Mucosa of stomach (tissue), 1 donor: ENCODE results near the gene MBOAT1.

ENCODE experiments used
- H3K27me3 ChIP-seq: one replicate; pipeline ENCODE4 v1.7.0; 2013; ENCODE audit warnings: mild to moderate bottlenecking, low read length; ENCODE audit not compliant: control insufficient read depth, insufficient read depth
- H3K36me3 ChIP-seq: one replicate; pipeline ENCODE4 v1.7.0; 2013; ENCODE audit warnings: low read length; ENCODE audit not compliant: control insufficient read depth, insufficient read depth
- H3K4me1 ChIP-seq: one replicate; pipeline ENCODE4 v1.7.0; 2013; ENCODE audit warnings: mild to moderate bottlenecking, low read length; ENCODE audit not compliant: control insufficient read depth, insufficient read depth
- H3K4me3 ChIP-seq: one replicate; pipeline ENCODE4 v1.7.0; 2013; ENCODE audit warnings: low read length
- H3K9ac ChIP-seq: one replicate; pipeline ENCODE4 v1.7.0; 2013; ENCODE audit warnings: mild to moderate bottlenecking, low read length, moderate library complexity
- H3K9me3 ChIP-seq: one replicate; pipeline ENCODE4 v1.7.0; 2013; ENCODE audit warnings: mild to moderate bottlenecking, low read length, moderate library complexity; ENCODE audit not compliant: control insufficient read depth
- donor health status: Pancreatic carcinoma.

The MBOAT1 gene

GRCh38 chr6:20137240-20137639 is 75.0 kb downstream of the MBOAT1 start:
- Histone ChIP-seq H3K4me1 (no peaks in the 10 kb centered on the region), H3K9ac (no peak overlapping the region), H3K36me3 (no peaks in the 10 kb centered on the region), H3K27me3 (no peaks in the 10 kb centered on the region), H3K4me3 (no peak overlapping the region), H3K9me3 (no peaks in the 10 kb centered on the region)

DNA sequence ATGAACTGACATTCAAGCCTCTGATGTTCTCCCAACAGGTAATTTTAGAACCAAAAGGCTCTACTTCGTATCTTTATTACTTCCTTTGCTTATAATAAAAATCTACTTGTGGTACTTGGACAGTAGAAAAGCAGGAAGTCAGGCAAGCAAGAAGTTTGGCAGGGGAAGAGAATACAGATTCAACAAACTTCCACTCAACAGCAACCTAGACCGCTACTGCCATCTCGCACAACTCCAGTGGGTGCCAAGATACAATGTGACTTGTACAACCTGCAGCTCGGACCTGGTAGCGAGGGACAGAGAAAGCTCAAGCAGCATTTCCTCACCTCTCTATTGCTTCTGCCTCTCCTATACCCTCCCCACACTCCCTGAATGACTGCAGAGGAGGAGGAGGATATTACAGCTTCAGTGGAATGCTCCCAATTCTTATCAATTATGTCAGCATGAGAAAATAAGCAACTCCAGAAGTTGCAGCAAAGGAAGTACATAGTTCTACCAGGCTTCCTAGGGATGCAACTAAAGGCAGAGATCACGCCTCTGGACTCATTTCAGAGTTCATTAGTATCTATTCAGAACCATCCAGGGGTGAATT is 76.5 kb downstream of the MBOAT1 start:
- Histone ChIP-seq H3K4me3 (no peak overlapping the region), H3K9me3 (no peaks in the 10 kb centered on the region), H3K4me1 (peaks cover 4% of the 10 kb centered on the region), H3K27me3 (no peaks in the 10 kb centered on the region), H3K36me3 (no peaks in the 10 kb centered on the region), H3K9ac (no peak overlapping the region)

DNA sequence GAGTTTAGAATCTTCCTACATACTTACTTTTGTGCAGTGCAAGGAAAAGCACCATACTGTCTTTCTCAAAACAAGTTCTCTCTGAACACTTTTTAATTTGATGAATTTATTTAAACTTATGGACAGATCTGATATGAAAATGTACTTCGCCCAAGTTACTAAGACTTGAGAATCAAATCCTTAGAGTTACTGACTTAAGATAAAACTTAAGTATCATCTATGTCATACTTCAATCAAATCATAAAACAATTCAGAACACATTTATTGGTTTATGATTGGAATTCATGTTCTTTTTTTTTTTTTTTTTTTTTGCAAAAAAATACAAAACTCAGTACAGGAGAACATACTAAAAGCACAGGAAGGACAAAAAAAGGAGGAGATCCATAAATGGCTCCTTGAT is 77.7 kb downstream of the MBOAT1 start:
- Histone ChIP-seq H3K4me1 (peaks cover 6% of the 10 kb centered on the region), H3K27me3 (no peaks in the 10 kb centered on the region), H3K9me3 (no peaks in the 10 kb centered on the region)

DNA sequence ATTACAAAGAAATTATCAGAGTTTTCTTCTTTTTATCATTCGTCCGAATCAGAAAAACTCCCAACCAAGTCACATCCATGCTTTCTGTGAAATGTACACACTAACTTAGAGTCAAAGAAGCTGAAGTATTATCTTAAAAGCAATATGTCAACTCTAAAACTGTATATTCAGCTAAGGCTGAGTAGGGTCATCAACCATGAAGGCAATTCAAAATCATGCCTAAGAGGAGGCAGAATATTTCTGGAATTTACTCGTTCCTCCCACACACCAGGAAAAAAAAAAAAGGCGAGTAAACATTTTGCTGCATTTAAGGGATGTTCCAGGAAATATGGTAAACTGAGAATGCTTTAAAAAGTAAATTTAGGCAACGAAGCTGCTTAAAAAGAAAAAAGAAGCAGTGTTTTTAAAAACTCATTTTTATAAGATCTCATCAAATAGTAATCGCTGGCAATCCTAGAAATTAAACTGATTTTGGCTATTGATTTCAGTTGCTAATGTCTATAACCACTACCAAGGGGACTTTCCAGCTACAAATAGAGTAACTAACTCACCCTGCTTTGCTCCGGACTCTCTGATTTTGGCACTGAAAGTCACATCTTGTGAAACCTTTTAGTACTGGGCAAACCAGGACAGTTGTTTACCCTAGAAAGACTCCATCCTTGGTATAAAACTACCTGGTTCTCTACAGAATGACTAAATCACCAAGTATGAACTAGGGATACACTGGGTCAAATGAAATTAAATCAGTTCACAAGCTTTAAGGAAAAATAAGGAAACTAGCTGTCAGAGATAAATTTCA is 82.8 kb downstream of the MBOAT1 start:
- Histone ChIP-seq H3K4me1 (peaks cover 16% of the 10 kb centered on the region), H3K9ac (no peak overlapping the region), H3K27me3 (no peaks in the 10 kb centered on the region), H3K4me3 (no peak overlapping the region), H3K9me3 (no peaks in the 10 kb centered on the region), H3K36me3 (no peaks in the 10 kb centered on the region)

More for the DNA sequence above, 77.7 kb downstream of the MBOAT1 start:
- Histone ChIP-seq H3K9ac (no peak overlapping the region), H3K36me3 (no peaks in the 10 kb centered on the region), H3K4me3 (no peak overlapping the region)

GRCh38 chr6:20128018-20128417 is 84.3 kb downstream of the MBOAT1 start:
- Histone ChIP-seq H3K9ac (no peak overlapping the region), H3K36me3 (no peaks in the 10 kb centered on the region), H3K4me3 (no peak overlapping the region), H3K4me1 (peaks cover 16% of the 10 kb centered on the region), H3K9me3 (no peaks in the 10 kb centered on the region), H3K27me3 (no peaks in the 10 kb centered on the region)

GRCh38 chr6:20126789-20127653 is 85.2 kb downstream of the MBOAT1 start:
- H3K4me1 ChIP-seq: peaks cover 16% of the 10 kb centered on the region
- no peaks in the 10 kb centered on the region for H3K27me3 ChIP-seq
- H3K9me3 ChIP-seq: no peaks in the 10 kb centered on the region
- H3K36me3 ChIP-seq: no peaks in the 10 kb centered on the region
- no peak overlapping the region for H3K9ac ChIP-seq
- H3K4me3 ChIP-seq: no peak overlapping the region

GRCh38 chr6:20126102-20126752 is 86.0 kb downstream of the MBOAT1 start:
- no peaks in the 10 kb centered on the region for H3K36me3 ChIP-seq
- H3K9ac ChIP-seq: no peak overlapping the region
- H3K4me3 ChIP-seq: no peak overlapping the region
- peaks cover 16% of the 10 kb centered on the region for H3K4me1 ChIP-seq
- no peaks in the 10 kb centered on the region for H3K9me3 ChIP-seq
- H3K27me3 ChIP-seq: no peaks in the 10 kb centered on the region

DNA sequence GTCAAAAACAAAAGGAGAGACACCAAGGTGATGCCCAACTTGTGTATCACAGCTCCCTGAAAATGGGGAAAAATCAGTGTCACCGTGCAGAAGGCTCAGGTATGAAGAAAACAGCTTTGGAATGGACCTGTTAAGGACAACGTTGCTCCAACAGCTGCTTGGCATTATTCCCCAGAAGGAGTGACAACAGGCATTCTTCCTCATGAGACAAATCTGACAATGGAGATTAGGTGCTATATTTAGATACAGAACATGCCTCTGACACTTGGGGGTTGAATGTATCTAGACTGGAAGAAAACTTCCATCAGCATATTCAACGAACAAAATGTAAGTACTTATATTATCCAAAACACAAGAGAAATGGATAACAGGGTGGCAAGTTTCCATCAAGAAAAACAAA is 87.7 kb downstream of the MBOAT1 start:
- Histone ChIP-seq H3K9ac (no peak overlapping the region), H3K9me3 (no peaks in the 10 kb centered on the region), H3K27me3 (no peaks in the 10 kb centered on the region), H3K36me3 (no peaks in the 10 kb centered on the region), H3K4me3 (no peak overlapping the region), H3K4me1 (peaks cover 10% of the 10 kb centered on the region)

GRCh38 chr6:20119485-20119884 is 92.8 kb downstream of the MBOAT1 start:
- Histone ChIP-seq H3K4me3 (no peak overlapping the region), H3K36me3 (no peaks in the 10 kb centered on the region), H3K9me3 (no peaks in the 10 kb centered on the region), H3K27me3 (no peaks in the 10 kb centered on the region), H3K9ac (no peak overlapping the region), H3K4me1 (no peaks in the 10 kb centered on the region)

DNA sequence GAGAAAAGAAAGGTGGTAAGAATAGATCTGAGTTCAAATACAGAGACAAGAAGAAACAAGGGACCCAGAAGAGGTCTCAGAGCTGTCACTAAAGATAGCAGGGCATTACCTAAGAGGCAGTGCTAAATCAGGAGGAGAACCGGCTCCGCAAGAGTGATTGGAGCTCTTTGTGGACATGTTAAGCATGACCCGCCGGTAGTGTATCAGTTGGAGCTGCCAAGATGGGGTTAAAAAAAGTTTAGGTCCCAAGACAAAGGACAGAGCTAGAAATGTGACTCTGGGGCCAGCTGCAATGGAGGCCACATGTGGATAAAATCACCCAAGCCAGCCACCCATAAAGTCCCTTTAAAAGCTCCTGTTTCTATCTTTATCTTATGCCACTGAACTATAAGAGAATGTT is 93.4 kb downstream of the MBOAT1 start:
- no peaks in the 10 kb centered on the region for H3K9me3 ChIP-seq
- H3K4me1 ChIP-seq: no peaks in the 10 kb centered on the region
- no peak overlapping the region for H3K9ac ChIP-seq
- H3K36me3 ChIP-seq: no peaks in the 10 kb centered on the region
- no peaks in the 10 kb centered on the region for H3K27me3 ChIP-seq
- H3K4me3 ChIP-seq: no peak overlapping the region

- no peak overlapping the region for H3K4me3 ChIP-seq
- no peaks in the 10 kb centered on the region for H3K9me3 ChIP-seq
- no peaks in the 10 kb centered on the region for H3K4me1 ChIP-seq
- H3K9ac ChIP-seq: no peak overlapping the region
- H3K36me3 ChIP-seq: peaks cover 6% of the 10 kb centered on the region
- no peaks in the 10 kb centered on the region for H3K27me3 ChIP-seq
Measured at GRCh38 chr6:20117474-20117873, 94.8 kb downstream of the MBOAT1 start.
